ENCODE data around the gene METTL22. TPM values are rescaled to one million over a fixed set of nuclear protein-coding genes. Genes with fewer than 3 reads are reported as not detected.

The METTL22 gene
- total and polyA plus RNA-seq, 10 of the 15 experiments (the other 5 are each of a cell fraction or from before 2014, with no cell fraction given), result 6.4 to 34.7 (median 18.8) TPM

- H3K79me2 ChIP-seq (ENCODE audit: control insufficient read depth, insufficient read depth, low read length), result no peaks in the 10 kb centered on the region
- H3K27ac ChIP-seq (ENCODE audit: control insufficient read depth, insufficient read depth), result no peak overlapping the region
- no peaks in the 10 kb centered on the region for H3K4me1 ChIP-seq (ENCODE audit: control insufficient read depth, insufficient read depth, low read length)
- no peak for FAIRE-seq
- POLR2A ChIA-PET, result no interaction called here
- no peak for DNase-seq (ENCODE audit: low read depth, low spot score)
- no peaks in the 10 kb centered on the region for H3K36me3 ChIP-seq (ENCODE audit: control insufficient read depth in 2 of 2, insufficient read depth in 2 of 2, low read length in 1 of 2)
- H2AFZ ChIP-seq (ENCODE audit: control insufficient read depth, low read depth, low read length), result no peak overlapping the region
- intact Hi-C loops (cut with micrococcal nuclease; ENCODE audit: unreplicated experiment), result no loop called here
- peaks cover 5% of the 10 kb centered on the region; the same call in 2 of the 3 replicates for H3K9me3 ChIP-seq (replicated peaks; ENCODE audit: control insufficient read depth, insufficient read depth, low read length)
- SMC1A ChIA-PET (ENCODE audit: uncharacterized antibody, unreplicated experiment), result no interaction called here
- H4K20me1 ChIP-seq (ENCODE audit: control insufficient read depth, insufficient read depth), result no peaks in the 10 kb centered on the region; the same call in 1 of the 2 replicates
- ATAC-seq, result no peak
- RAD21 ChIA-PET (ENCODE audit: unreplicated experiment), result no interaction called here
- H3K27me3 ChIP-seq (replicated peaks in 1 of 2; ENCODE audit: control insufficient read depth in 2 of 2, insufficient read depth in 2 of 2, low read length in 1 of 2), result no peaks in the 10 kb centered on the region
- no peak for TF ChIP-seq TCF12 (IDR thresholded peaks at IDR 0.05; ENCODE audit: low read depth, low read length)
- TF ChIP-seq IRF5 (IDR thresholded peaks at IDR 0.05; ENCODE audit: borderline replicate concordance), result no peak
- TF ChIP-seq CTCF (IDR thresholded peaks at IDR 0.05 in 2 of 3, conservative IDR thresholded peaks at IDR 0.05 in 1 of 3; ENCODE audit: control insufficient read depth in 2 of 3, extremely low read depth in 1 of 3, insufficient read depth in 1 of 3, low read depth in 3 of 3, low read length in 3 of 3), result no peak
- no peak for TF ChIP-seq DPF2 (IDR thresholded peaks at IDR 0.05)
- no peak overlapping the region for H3K4me2 ChIP-seq (ENCODE audit: control insufficient read depth, insufficient read depth)
- CTCF ChIA-PET, result no interaction called here
- H3K9ac ChIP-seq (ENCODE audit: control insufficient read depth, insufficient read depth, low read length), result no peak overlapping the region
- H3K4me3 ChIP-seq, result no peak overlapping the region
- WGBS (ENCODE audit: insufficient coverage, insufficient replicate concordance, low lambda C conversion rate, missing lambda C conversion rate), result 56% methylated on average over 8 of the region's 8 CpGs
- no TSS peak for BruUV-seq (replicated peaks)
- in situ Hi-C loops (cut with MboI), result no loop called here
Observed at GRCh38 chr16:8691728-8692127, 70.2 kb downstream of the METTL22 start.

All from GM12878 (cell line).